Esophagus (tissue), 2 donors: ENCODE results near the gene FKBP10. TPM values are rescaled to one million over a fixed set of nuclear protein-coding genes. Genes with fewer than 3 reads are reported as not detected.

Experiments
- polyA plus RNA-seq, 2 donors: library from polyadenylated mRNA; stranded (reverse); fragments of 200-250 nt; gene quantifications; one replicate each; pipeline ENCODE4 v1.2.3, GENCODE V29; 2013
- donor health status: healthy with polysubstance abuse.
- donor health status: Bipolar disorder and iron deficiency.

FKBP10 gene
- polyA plus RNA-seq, 2 donors, result 5.8 to 5.9 TPM

Other genes starting within 250 kb of the FKBP10 start
- under 1 TPM; 0.12 to 0.24 TPM for gene KRT9, start 240.9 kb upstream of the FKBP10 start, polyA plus RNA-seq
- gene KRT14, start 226.1 kb upstream of the FKBP10 start, polyA plus RNA-seq, result 1,000 to 10,000 TPM in 1 of 2 donors, 100 to 1,000 TPM in 1; 516 to 1,961 TPM
- 100 to 1,000 TPM; 413 to 534 TPM for gene KRT16, start 200.2 kb upstream of the FKBP10 start, polyA plus RNA-seq
- gene KRT17, start 188.4 kb upstream of the FKBP10 start, polyA plus RNA-seq, result 100 to 1,000 TPM in 1 of 2 donors, 10 to 100 TPM in 1; 92.9 to 191 TPM
- gene EIF1, start 124.1 kb upstream of the FKBP10 start, polyA plus RNA-seq, result 100 to 1,000 TPM; 342 to 553 TPM
- gene GAST, start 100.7 kb upstream of the FKBP10 start, polyA plus RNA-seq, result not detected
- 1 to 10 TPM in 1 of 2 donors, under 1 TPM in 1; 0.35 to 1.4 TPM for gene HAP1, start 78.4 kb upstream of the FKBP10 start, polyA plus RNA-seq
- gene JUP, start 26.3 kb upstream of the FKBP10 start, polyA plus RNA-seq, result 100 to 1,000 TPM; 445 to 752 TPM
- 1 to 10 TPM; 1.7 TPM for gene P3H4, start 1.1 kb upstream of the FKBP10 start, polyA plus RNA-seq
- 10 to 100 TPM; 35.9 to 36.0 TPM for gene NT5C3B, start 23.2 kb downstream of the FKBP10 start, polyA plus RNA-seq
- under 1 TPM; 0.22 to 0.39 TPM for gene KLHL10, start 24.8 kb downstream of the FKBP10 start, polyA plus RNA-seq
- gene KLHL11, start 52.4 kb downstream of the FKBP10 start, polyA plus RNA-seq, result under 1 TPM; 0.59 to 0.74 TPM
- gene ACLY, start 105.9 kb downstream of the FKBP10 start, polyA plus RNA-seq, result 10 to 100 TPM; 16.4 to 27.1 TPM
- under 1 TPM; 0.18 to 0.31 TPM for gene ODAD4, start 117.6 kb downstream of the FKBP10 start, polyA plus RNA-seq
- 10 to 100 TPM; 45.2 to 49.1 TPM for gene CNP, start 153.8 kb downstream of the FKBP10 start, polyA plus RNA-seq
- gene DNAJC7, start 204.4 kb downstream of the FKBP10 start, polyA plus RNA-seq, result 10 to 100 TPM; 55.4 to 66.4 TPM
- gene NKIRAS2, start 207.1 kb downstream of the FKBP10 start, polyA plus RNA-seq, result 10 to 100 TPM; 28.8 to 32.5 TPM
- gene C17orf113, start 237.6 kb downstream of the FKBP10 start, polyA plus RNA-seq, result under 1 TPM; 0.32 to 0.39 TPM